GM19099 (cell line): ENCODE results near the gene CLCA1.

Experiments
- POLR2A ChIP-seq: IDR thresholded peaks from 3 replicates; pipeline ENCODE4 v1.6.1; 2011; ENCODE audit warnings: low read depth; ENCODE audit not compliant: insufficient read length; ENCODE audit errors: extremely low read depth

Gene CLCA1

DNA sequence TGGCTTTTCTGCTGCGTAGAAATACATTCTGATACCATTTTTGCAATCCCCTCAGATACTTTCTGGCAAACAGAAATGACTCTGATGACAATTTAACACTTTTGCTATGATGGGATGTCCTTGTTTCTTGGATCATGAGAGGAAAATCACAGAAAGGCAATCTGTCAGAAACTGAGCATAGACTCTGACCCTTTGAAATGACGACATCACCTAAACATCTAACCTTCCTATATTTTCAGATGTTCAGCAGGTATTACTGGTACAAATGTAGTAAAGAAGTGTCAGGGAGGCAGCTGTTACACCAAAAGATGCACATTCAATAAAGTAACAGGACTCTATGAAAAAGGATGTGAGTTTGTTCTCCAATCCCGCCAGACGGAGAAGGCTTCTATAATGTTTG is 13.2 kb downstream of the CLCA1 start:
- TF ChIP-seq POLR2A, result no peak

DNA sequence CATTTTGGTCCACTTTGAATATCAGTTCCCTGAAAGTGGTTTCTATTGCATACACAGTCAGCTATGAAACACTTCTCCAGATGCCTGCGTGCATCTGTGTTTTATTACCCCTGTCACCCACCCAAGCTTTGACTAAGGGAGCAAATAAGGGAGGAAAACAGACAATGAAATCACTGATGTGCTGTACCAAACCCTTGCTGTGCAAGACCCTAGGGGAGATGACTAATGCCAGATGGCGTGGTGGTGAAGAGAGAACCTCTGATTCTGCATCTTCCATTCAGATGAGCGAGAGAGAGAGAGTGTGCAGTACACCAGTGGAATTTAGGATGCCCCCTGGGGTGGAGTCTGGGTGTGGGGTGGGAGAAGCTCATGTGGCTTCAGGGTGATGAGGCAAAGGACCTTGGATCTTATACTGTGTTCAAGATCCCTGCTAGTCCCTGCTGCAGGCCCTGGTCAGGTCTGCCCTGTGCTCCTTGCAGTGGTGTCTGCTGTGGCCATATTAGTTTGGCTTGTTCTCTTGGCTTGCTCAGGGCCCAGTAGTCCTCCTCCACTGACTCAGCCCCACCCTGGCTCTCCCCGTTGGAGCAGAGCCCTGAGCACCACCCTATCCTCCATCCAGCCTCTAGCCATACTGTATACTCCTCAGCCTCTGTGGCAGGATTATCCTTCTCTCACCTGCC is 18.5 kb downstream of the CLCA1 start:
- no peak for TF ChIP-seq POLR2A

DNA sequence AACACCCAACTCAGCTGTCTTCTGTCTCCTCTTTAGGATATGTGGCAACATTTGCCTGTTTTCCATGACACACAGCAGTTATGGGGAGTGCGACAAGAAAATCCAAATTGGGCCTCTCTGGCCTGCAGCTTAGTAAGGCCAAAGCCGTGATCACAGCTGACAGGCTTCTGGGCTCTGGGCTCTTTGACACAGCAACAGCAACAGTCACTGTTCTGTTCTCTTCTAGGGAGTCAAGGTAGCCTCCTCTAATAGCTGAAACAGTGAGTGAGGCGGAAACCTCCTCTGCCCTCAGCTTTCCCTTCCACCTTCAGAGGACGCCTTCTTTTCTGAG is 19.0 kb downstream of the CLCA1 start:
- no peak for TF ChIP-seq POLR2A

DNA sequence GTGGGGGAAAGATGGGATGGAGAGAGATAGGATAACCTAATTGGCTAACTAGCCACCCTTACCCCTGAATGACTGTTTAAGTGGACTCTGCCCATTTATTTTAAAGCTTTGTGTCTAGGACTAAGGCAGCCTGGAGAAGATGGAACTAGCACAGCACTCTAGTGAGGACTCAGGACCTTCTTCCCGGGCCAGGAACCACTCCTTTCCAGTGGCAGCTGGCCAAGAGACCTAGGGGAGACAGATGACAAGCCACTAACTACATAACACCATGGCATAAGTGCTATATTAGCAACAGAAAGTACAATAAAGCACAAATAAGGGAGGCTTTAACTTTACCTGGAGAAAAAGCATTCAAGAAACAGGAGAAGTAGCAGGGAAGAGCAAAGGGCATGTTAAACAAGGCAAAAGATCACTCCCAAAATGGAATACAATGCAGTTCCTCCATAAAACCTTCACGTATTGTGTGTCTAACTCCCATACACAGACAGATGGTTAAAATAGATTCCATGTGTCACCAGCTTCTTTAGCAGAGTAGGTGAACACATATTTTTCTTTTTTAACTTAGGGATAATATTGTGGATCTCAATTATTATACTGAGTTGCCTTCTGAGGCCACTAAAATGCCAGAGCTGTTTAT is 20.6 kb downstream of the CLCA1 start:
- no peak for TF ChIP-seq POLR2A

DNA sequence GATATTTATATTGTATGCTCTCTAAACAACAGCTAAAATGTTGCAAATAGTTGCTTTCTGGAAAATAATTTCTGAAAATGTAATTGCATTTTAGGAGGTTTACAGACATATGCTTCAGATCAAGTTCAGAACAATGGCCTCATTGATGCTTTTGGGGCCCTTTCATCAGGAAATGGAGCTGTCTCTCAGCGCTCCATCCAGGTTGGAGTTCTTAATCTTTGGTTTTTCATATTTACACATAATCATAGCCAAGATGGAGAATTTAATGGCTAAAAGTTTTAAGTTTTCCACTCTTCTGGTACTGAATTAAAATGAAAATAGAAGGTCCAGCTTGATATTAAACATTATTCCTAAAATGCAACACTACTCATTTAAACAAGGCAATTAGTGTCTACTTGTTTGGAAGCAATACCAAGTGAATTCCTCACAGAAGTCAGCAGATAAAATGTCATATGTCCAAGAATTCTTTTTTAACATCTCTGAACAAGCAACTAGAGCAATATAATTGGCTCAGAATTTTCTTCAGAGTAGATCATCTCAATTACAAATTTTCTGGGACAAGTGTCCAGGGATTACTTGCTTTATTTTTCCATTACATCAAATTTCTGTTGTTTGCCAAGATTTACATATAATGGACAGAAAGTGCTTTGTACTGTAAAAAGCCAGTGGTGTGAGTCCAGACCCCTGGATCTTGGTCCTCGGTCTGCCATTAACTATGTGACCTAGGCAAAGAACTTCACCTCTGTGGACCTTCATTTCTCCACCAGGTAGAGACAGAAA is 22.6 kb downstream of the CLCA1 start:
- no peak for TF ChIP-seq POLR2A

DNA sequence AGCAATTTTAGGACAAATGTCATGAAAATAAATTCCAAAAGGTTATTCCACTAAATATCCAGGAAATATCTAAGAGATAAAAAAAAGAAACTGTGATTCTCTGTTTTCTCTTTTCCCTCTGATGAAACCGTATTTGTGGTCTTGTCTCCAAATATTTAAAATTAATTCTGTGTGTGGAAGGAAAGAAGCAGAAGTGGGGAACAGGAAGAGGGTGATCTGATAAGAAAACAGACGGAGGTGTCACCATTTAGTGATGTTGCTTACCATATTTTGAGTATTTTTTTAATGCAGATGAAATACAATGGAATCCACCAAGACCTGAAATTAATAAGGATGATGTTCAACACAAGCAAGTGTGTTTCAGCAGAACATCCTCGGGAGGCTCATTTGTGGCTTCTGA is 29.6 kb downstream of the CLCA1 start:
- TF ChIP-seq POLR2A, result no peak

DNA sequence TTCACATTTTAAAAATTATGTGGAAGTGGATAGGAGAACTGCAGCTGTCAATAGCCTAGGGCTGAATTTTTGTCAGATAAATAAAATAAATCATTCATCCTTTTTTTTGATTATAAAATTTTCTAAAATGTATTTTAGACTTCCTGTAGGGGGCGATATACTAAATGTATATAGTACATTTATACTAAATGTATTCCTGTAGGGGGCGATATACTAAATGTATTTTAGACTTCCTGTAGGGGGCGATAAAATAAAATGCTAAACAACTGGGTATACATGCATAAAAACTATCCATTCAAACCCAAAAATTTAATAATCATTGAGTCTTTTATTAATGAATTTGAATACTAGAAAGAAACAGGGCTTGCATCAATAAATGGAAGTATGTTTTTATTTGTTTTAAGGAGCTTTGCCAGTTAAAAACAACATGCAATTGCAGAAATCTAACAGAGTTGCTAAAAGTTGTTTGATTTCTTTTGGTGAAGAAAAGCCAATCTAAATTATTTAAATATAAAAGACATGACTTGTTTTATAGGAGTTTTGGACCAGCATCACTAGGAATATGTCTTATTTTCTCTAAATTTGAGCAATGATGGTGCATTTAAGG is 31.4 kb downstream of the CLCA1 start:
- TF ChIP-seq POLR2A, result no peak

DNA sequence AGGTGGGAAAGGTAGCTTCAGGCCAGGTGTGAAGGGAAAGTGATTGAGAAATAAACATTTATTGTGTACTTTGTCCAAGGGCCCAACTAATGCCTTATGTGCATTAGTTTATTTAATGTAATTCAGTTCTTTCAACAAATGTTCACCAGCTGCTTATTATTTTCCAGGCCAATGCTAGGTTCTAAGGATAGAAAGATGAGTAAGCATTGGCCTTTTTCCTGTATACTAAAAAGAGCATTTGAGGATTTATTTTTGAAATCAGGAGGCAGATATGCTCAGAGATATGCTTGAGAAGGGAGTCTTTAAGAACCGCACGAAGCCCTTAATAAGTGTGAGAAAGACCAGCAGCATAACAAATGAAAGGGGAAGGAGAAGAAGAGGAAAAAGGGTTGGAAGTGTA is 32.0 kb downstream of the CLCA1 start:
- no peak for TF ChIP-seq POLR2A

DNA sequence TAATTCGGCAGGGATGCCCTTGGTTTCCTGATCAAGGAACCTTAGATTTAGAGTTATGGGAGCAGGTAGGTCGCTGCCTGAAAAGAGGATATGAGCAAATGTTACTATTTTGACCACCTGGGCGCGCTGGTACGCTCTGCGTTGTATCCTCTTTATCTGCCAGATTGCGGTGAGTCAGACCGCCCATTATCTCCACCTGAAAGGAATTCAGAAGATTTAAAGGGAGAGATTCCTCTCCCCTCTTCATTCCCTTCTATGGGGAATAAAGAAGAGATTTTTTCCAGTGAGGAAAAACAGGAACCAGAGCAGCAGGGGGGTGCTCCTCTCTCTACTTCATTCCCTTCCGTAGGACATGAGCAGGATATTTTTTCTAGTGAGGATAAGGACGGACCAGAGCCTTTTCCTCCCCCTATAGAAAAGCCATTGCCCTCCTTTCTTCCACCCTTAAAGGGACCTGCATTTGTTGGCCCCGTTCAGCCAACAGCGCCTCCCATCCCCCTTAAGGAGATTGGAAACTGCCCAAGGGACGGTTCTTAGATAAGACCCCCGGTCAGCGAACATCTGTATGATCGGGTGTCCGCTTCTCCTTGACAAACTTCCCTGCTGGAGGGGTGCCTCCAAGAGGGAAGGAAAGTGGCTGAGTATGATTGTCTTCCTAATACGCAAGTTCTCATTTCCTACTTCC is 34.1 kb downstream of the CLCA1 start:
- no peak for TF ChIP-seq POLR2A

DNA sequence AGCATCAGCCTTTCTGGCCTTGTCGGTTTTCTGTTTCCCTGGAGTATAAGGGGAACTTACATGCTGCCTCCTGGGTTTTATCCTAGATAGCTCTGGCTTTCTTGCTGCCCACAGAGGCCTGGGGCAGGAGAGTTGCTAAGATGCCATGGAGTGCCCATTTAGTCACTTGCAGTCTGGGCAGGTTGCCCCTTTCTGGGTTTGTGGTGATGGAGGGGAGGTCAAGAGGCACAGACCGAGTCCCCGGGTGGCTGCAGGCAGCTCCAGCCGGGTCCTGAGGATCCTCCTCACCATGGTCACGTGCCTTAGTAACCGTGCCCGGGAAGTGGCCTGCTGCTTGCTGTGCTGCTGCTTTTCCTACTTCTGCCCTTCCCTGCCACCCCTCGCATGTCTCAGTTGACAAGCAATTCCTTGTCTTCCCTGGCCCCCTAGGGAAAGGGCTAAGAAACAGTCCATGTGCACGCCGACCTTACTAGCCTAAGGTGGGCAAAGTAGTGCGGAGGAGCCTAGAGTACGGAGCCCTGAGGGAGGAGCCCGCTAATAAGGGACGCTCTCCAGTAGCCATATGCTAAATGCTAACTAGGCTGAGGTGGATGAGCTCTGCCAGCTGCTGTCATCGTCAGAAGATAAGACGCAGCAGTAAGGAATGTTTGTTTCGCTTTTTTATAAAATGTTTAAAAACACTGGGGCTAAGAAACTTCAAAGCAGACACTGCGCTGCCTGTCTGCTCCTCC is 34.8 kb downstream of the CLCA1 start:
- TF ChIP-seq POLR2A, result no peak

DNA sequence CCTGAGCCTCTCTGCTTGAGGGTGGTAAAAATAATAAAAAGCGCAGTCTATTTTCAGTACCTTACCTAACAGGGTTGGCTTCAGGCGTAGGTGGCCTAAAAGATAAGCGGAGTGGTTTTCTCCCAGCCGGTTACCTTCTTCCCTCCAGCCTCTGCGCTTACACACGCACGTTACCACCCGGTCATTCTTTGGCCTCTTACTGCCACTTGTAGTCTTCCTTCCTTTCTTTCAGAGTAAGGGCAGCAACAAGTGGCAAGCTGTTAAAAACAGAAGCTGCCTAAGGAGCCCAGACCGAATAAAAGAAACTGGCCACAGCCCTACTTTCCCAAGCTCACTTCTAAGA is 35.4 kb downstream of the CLCA1 start:
- TF ChIP-seq POLR2A, result no peak

DNA sequence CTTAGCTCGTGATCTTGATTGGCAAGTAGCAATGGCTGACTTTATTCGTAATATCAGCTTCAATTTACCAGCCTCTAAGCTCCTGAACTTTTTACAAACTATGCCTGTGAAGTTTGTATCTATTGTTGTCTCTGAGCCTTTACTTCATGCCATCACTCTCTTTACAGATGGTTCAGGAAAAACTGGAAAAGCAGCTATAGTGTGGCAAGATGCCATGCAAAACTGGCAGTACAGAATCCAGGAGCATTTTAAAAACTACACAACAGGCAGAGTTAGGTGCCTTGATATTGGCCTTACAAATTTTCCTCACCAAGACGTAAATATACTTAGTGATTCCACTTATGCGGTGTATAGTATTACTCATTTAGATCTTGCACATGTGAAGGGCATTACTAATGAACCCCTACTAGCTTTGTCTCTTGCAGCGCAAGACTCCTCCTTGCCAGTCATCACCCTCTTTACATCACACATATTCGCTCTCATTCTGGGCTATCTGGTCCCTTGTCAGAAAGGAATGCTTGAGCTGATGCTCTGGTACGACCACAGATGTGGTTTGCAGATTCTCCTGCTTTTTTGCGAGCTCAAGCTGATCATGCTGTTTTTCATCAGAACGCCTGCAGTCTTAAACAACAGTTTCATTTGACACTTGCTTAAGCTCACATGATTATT is 36.3 kb downstream of the CLCA1 start:
- no peak for TF ChIP-seq POLR2A

DNA sequence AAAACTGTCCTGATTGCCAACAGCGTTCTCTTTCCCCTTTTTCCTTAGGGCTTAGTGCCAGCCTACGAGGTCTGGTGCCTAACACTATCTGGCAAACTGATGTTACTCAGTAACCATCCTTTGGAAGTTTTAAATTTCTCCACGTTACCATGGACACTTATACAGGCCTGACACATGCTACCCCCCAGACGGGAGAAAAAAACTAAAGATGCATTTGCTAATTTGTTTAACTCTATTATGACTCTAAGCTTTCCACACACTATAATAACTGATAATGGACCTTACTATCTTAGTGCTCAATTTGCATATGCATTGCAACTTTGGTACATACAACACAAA is 36.8 kb downstream of the CLCA1 start:
- TF ChIP-seq POLR2A, result no peak

DNA sequence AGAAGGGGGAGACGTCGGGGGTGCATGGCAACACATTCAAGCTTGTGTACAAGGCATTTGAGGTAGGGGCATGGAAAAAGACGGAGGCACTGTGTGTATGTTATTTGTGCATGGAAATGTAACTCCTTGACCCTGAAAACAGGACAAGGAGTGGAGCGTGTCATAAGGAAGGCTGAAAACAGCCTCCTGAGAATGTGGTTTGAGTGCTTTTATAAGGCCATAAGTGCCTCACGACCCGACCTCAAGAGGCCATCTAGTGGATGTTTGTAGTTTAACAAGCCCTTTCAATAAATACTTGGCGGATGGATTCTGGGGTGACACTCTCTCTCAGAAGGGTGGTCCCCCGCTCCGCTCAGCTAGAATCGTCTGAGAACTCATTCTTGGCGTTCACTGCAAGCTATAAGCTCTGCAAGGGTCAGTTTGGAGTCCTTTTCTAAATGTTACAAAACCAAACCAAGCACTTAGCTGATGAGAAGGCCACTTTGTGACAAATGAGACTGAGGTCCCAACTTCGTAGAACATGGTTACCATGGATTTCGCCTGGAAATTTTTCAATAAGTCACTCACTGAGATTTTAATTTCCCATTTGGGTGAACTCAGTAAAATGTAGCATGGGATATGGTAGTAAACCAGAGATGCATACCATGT is 39.3 kb downstream of the CLCA1 start:
- TF ChIP-seq POLR2A, result no peak
